GM15510 (cell line): Measurements from ENCODE around the gene ACTN3.

Source experiments
- POLR2A ChIP-seq: IDR thresholded peaks from 3 replicates; pipeline ENCODE4 v1.6.1; 2011; ENCODE audit warnings: borderline replicate concordance; ENCODE audit not compliant: insufficient read length; ENCODE audit errors: extremely low read depth

The ACTN3 gene

DNA sequence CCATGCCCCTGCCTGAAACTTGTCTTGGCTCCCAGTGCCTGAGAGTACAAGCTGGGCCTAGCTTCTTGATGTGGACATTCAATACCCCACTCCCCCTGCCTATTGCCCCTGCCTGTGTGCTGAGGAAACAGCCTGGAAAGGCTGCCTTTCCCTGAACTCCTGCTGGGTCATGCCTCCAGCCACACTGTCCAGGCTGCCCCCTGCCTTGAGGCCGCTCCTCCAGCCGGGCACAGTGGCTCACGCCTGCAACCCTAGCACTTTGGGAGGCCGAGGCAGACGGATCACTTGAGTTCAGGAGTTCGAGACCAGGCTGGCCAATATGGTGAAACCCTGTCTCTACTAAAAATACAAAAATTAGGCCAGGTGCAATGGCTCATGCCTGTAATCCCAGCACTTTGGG lies 56.4 kb downstream of the ACTN3 start:
- TF ChIP-seq POLR2A, result no peak

DNA sequence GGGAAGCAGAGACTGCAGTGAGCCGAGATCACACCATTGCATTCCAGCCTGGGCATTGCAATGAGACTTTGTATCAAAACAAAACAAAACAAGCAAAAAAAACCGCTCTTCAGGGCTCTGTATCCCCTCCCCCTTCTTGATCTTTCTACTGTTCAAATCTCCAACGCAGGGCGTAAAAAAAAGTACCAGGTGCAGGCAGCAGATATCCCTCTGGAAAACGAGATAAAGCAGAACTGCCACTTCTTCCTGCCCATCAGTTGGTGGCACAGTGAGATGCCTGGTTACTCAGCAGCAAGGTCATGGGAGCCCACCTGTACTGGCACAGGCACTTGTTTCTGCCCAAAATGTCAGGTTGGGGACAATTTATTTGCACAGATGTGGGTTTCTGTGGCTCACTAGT lies 57.5 kb downstream of the ACTN3 start:
- TF ChIP-seq POLR2A, result no peak

DNA sequence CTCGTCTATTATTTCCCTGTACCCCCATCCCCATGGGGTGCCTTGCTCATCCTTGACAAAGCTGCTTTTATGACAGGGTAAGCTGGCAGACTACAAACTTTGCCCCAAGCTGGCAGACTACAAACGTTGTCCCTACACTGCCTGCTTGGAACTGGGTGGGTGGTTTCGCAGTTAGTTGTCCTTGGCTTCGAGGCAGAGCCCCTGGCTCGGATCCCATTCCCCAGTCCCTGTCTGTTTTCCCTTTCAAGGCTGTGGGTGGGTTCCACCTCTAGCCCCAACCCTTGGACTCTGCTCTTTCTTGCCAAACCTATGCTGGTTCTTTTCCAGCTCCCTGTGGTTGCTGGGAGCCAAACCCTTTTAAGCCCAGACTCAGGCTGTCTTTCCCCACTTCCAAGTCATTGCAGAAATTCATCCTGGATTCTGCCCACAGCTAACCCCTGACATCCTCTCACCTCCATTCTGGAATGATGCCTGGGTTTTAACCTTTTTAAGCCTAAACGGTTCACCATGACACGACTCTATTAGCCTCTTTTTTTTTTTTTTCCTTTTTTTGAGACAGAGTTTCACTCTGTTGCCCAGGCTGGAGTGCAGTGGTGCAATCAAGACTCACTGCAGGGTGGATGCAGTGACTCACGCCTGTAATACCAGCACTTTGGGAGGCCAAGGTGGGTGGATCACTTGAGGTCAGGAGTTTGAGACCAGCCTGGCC lies 60.6 kb downstream of the ACTN3 start:
- TF ChIP-seq POLR2A, result no peak

DNA sequence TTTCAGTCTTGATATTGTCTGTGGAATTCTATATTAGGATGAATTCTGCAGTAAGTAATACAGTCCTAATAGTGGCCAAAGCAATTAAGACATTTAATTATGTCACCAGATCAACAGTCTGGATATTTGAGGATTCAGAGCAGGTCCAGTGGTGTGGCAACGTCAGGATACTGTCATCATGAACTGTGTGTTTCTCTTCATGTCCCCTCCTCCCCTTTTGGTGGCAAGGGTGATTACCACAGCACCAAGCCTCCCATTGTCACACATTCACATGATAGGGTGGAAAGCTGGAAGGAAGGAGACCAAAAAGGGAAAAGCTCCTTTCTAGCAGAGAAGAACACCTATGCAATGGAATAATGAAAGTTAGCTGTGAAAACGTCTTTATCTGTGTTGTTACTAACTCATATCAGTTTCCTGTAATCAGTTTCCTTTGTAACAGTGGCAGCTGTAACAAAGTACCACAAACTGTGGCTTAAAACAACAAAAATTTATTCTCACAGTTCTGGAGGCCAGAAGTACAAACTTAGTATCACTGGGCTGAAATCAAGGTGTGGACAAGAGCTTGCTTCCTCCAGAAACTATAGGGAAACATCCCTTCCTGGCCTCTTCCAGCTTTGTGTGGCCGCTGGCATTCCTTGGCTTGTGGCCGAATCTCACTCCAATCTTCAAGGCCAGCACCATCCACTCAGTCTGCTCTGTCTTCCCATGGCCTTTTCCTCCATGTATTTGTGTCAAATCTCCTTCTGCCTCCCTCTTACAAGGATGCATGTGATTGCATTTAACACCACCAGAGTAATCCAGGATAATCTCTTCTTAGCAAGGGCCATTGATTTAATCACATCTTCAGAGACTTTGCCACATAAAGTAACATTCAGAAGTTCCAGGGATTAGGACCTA lies 63.3 kb downstream of the ACTN3 start:
- TF ChIP-seq POLR2A, result no peak

DNA sequence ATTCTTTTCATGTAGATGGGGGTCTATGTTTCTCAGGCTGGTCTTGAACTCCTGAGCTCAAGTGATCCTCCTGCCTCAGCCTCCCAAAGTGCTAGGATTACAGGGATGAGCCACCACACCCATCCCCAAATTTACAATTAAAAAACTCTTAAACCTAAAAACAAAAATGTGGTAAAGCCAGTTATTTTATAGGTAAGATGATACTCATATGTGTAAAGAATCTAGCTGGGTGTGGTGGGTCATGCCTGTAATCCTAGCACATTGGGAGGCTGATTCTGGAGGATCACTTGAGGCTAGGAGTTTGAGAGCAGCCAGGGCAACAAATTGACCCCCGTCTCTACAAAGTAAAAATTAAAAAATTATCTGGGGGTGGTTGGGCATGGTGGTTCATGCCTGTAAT lies 65.8 kb downstream of the ACTN3 start:
- TF ChIP-seq POLR2A, result no peak
